GM12874 (cell line): Measurements from ENCODE around the gene GID4.

Experiments used
- CTCF ChIP-seq: IDR thresholded peaks from 2 replicates; pipeline ENCODE4 v1.5.1; 2011; ENCODE audit warnings: low read depth, mild to moderate bottlenecking, control low read depth, low read length, moderate library complexity; ENCODE audit not compliant: insufficient read depth

The GID4 gene

GRCh38 chr17:18028114-18028951 is 10.9 kb upstream of the GID4 start:
- no peak for TF ChIP-seq CTCF

- no peak for TF ChIP-seq CTCF
Measured at GRCh38 chr17:18028952-18029540, 10.2 kb upstream of the GID4 start.

GRCh38 chr17:18031955-18032354 is 7.3 kb upstream of the GID4 start:
- no peak for TF ChIP-seq CTCF

GRCh38 chr17:18033442-18034099 is 5.6 kb upstream of the GID4 start:
- TF ChIP-seq CTCF, result peak; percentile 45

GRCh38 chr17:18035704-18036103 is 3.5 kb upstream of the GID4 start:
- TF ChIP-seq CTCF, result no peak

GRCh38 chr17:18037486-18037885 is 1.7 kb upstream of the GID4 start:
- TF ChIP-seq CTCF, result no peak

- TF ChIP-seq CTCF, result no peak
Measured at GRCh38 chr17:18038149-18038850, 908 bp upstream of the GID4 start.
